Activated CD8-positive, alpha-beta memory T cell treated with anti-CD3 and anti-CD28 coated beads for 4 hours (primary cell): Measurements from ENCODE around the gene DHX16.

ENCODE experiments used
- DNase-seq, 2 donors: peaks; one replicate each; pipeline ENCODE4 v3.0.0-alpha.2; 2020; ENCODE audit warnings: low read depth in 2 of 2

The DHX16 gene

DNA sequence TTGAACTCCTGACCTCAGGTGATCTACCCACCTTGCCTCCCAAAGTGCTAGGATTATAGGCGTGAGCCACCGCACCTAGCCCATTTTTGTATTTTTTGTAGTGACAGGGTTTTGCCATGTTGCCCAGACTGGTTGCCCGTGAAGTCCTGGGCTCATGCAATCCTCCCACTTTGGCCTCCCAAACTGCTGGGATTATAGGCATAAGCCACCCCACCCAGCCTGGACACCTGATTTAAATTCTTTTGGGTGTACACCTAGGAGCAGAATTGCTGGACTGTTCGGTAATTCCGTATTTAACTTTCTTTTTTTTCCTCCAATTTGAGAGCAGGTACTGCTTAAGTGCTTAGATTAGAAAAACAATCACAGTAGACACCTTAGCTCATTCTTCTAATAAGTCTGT is 23.6 kb upstream of the DHX16 start:
- no peak for DNase-seq

DNA sequence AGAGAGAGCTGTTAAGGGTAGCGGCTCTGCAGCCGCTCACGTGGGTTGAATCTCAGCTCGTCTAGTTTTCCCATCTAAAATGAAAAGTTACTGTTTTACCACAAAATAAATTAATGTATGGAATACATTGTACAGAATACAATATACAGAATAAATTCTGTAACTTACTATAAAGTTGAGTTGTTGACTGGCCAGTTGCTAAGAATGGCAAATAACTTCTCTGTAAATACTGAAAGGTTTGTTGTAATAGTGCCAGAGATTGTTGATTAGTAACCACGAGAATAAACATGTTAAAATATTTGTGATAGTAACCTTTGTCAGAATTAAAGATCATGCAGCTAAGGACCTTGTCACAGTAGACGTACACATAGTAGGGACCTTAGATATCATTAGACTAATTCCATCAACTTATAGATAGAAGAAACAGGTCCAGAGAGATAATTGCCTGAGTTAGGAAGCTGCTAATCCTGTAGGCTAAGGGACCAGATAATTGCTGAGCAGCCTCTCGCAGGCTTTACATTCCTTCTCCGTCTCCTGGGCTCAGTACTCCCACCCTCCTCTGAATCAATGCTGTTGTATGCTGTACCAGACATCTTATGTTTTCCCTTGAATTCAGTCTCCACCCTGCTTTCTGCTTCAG is 18.5 kb upstream of the DHX16 start:
- DNase-seq: no peak

DNA sequence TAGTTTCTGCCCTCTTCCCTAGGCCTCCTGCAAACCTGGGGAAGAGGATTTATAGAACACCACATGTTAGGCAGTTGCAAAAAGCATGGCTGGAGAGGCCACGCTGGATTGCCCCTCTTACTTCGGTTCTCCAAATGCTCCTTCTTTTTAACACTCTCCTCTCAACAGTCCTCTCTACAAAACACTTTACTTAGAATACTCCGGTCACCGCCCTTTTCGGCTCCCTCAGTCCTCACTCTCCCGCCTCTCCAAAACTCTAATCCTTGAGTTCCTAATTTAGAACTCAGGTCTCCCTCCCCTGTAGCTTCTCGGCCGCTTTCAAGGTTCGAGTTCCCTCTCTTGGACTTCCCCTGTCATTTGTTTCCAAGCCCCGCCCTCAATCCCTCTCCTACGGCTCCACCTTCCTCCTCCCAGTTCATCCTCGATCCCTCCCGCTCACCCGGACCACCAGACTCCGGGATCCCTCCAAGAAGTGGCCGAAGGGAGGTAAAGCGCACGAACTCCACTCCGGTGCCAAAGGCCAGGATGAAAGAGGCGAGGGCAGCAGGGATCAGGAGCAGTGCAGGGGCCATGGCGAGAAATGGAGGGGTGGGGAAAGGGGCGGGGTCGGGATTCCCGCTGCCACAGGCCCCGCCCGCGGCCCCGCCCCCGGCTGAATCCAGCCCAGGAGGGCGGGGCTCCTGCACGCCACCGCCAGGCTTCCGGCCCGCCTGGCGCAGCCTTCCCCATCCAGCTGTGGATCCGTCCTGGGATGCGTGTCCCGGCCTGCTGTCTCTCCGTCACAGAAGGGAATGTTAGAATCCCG is 17.8 kb upstream of the DHX16 start, which contains the start of gene NRM:
NRM (minus strand) TSS at position 582 of the 805 bp plus-strand sequence; CDS start at position 572, 10 bp downstream.
- DNase-seq: peak; percentile 35 to 42

DNA sequence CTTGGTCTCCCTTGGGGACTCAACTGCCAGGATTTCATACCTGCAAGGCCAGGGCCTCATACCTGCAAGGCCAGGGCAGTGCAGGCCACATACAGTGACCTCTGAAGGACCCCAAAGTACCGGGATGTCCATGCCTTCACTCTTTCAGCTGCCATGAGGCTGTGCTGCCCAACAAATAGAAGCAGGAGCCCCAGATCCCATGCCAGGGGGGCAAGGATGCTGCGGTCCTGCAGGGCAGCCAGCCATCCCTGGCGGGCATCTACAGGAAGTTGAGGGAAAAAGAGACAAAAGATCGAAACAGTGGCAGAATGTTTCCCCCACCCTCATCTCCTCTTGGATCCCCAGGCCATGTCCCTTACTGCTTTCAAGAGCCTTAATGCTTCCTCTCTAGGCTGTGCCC is 17.2 kb upstream of the DHX16 start:
- DNase-seq: no peak

DNA sequence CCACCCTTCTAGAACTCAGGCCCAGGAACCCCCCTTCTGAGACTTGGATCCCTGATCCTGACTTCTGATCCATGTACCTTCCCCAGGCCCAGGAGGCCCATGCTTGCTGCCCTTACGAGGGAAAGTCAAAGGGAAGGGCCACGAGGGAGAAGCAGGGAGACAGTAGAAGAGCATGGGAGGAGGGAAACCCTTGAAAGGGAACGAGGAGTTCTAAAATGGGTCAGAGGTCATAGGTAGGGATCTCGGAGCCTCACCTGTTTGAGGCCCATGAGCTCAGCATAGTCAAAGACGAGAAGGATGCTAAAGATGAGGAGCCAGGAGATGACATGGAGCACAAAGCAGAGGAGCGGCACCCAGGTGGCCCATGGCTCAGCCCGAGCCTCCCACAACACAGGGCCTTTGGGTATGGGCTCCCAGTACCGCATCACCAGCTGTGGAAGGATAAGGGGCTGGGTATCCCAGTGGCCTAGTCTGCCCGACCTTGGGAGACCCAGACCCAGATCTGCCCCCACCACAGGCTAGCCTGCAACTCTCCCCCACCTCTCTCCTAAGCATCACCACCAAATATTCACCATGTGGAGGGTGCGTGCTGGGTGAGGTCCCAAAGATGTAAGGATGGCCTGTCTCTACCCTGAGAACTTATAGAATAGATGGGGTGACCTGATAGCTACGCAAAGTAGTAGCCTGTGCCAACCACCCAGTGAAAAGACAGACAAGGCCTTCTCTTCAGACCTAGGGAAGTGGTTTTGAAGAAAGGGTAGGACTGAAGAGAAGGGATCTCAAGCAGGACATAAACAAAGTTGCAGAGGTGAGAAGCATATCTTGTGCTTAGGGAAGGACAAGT is 16.4 kb upstream of the DHX16 start:
- no peak for DNase-seq

DNA sequence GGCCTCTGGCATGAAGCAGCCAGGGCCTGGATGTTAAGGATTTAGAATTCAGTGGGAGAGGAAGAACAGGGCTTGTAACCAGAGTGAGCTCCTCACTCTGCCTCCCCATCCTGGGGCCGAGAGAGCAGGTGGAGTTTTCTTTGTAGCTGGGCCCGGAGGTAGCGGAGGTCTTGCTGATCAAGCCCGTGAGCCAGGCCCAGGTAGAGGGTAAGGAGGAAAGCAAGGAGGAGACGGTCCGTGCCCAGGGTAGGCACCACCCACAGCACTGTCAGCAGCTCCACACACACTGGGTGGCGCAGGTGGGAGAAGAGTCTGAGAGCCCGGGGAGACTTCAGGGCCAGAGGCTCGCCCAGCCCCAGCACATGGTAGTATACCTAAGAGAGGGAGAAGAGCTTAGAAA is 15.8 kb upstream of the DHX16 start:
- no peak for DNase-seq

DNA sequence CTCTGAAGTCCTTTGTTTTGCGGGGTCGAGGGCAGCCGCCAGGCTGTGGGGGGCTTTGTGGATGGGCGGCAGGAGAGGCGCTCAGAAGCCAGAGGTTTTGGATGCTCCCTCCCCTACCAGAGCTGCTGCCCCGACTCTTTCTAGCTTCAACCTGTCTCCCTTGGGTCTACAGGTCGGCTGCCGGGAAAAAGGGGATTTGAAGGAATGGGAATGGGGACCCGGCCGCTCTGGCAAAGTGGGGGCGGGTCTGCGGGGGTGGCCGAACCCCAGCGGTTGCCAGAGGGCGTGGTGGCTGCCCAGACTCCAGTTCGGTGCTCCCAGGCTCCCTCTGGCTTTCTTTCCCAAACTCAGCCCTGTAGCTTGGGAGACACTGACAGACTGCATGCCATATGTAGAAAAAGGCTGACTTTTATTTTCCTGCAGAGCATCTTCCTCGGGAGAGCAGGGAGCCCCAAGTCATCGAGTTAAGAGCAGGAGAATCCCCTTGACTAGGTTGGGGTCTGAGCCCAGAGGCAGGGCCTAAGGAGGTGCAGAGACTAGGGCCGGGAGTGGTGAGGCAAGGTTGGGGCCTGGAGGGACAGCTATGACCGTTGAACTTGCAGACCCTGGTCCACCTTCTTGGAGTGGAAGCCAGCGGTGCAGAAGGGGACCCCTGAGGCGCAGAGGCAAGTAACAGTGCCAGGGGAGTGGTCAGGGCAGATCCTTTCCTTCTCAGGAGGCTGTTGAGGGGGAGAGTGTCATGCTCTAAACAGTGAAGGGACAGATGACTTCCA is 15.0 kb upstream of the DHX16 start:
- no peak for DNase-seq

DNA sequence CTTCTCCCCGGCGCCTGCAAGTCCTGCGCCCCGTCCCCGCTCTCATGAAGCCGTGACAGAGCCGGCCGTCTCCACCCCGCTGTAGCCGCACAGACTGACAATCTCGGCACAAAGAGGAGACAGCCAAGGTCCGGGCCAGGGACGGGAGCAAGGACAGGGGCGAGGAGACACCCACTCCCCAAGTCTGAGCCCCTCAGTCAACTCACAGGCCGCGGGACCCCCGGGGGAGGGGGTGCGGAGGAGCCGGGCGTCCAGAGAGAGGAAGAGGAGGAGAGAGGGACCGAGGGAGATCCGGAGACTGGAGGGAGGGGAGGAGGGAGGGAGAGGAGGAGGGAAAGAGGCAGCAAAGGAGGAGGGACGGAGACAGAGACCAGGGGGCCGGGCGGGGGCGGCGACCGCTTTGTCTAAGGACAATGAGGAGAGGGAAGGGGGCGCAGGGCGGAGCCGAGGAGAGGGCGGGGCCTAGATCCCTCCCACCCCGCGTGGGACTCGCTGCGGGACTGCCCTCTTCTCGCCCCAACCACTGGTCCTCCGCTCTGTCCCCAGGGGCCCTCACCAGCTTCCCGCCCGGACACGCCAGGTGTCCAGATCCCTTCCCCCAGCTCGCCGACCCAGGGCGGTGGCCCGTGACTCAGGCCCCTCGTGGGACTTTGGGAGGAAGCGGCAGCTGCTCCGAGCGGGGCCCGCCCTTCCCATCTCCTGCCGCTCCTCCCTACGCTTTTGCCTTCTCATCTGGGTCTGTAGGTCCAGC is 14.3 kb upstream of the DHX16 start:
- peak; percentile 57 to 67 for DNase-seq

DNA sequence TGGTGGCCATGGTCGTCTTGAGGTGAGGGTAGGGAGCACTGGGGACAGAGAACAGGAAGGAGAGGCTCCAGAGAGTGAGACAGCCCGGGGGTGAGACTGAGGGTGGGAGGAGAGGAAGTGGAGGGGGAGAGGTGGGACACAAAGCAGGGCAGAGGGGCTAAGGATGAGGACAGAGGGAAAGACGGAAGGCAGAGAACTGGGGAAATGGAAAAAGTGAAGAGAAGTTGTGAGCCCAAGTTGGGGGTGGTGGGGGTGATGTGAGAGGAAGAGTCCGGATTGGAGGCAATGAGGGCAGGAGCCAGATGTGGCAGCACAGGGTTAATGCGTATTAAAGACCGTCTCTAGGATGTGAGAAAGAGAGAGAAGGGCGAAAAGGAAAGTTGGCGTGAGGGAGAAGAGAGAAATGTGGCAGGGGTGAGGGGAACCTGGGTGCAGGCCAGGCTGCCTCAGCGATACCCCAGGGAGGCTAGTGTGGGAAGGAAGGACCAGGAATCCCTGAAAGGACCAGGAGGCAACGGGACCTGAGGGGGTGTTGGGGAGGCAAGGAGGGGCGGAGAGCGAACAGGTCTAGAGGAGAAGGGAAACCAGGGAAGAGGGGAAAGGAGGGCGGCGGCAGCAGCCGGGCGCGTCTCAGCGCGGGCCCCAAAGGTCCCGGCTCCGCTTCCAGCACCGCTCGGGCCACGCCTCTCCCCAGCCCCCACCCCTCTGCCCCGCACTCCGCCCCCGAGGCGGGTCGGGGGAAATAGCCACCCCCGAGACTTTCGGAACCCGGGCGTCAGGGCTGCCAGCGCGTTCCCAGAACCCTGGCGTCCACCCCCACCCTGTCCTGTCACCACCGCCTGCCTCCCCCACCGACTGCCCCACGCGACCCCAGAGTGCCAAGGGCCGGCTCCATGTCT is 13.5 kb upstream of the DHX16 start, which contains the start of gene PPP1R18:
PPP1R18 (minus strand) TSS at position 637 of the 899 bp plus-strand sequence; CDS start at position 10, 627 bp downstream.
- peak; percentile 73 to 76 for DNase-seq

DNA sequence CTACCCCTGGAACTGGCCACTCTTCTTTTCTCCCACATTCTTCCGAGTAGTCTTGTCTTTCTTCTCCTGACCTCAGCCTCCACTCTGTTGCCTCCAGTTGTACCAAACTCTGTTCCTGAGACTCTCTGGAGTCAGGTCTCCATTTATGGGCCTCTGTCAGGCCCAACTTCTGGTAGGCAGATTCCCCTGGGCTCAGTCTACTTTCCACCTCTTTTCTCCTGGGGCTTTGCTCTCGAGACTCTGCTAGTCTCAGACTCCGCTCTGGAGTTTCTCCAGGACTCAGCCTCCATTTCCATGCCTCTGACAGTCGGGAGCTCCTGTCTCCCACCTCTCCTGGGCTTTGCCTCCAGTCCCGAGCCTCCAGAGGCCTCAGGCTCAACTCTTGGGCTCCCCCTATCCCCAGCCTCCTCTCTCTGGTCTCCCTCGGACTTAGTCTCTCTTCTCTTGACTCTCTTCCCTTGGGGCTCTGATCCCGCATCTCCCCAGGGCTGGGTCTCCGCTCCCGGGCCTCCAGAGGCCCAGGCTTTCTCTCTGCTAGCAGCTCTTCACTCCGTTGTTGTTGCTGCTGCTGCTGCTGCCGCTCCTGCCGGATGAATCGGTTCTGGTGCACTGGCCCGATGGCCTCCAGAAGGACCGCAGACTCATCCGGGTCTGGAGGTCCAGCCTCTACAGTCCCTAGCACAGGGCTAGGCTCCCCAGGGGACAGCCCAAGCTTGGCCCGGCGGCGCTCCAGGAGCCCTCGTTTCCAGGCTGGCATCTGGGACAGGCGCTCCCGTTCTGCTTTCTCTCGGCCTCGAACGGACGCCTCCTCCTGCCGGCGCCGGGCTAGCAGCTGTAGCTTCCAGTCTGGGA is 12.6 kb upstream of the DHX16 start:
- no peak for DNase-seq

DNA sequence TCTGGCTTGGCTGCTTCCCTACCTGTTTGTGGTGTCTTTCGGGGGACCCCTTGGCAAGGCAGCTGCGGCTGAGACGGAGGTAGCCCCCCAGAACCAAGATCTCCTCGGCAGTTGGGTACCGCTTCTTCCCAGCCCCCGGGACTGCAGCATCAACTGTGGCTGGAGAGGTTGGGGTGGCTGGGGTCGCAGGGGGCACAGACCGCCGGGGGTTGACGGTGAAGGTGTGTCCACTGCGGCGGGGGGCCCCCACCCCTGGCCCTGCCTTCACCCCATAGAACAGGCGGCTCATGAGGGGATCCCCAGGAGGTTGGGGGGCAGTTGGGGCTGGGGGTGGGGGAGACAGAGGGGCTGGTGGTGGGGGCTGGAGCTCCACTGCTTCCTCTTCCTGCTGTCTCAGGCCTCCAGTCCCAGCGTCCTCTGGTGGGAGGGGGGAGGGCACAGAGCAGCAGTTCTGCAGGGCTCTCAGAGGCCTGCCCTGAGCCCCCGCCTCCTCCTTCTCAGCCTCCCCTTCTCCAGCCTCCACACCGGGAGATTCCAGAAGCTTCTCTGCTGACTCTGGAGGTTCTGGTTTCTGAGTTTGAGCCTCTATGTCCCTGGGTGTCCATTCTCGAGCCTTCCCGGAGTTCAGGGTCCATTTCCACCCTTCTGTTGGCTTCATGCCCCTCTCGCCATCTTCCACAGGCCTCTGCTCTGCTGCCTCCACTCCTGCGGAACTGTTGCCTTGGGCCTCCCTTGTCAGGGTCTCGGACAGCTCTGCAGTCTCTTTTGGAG is 11.8 kb upstream of the DHX16 start:
- peak in 1 of 2 donors; percentile 31 for DNase-seq

DNA sequence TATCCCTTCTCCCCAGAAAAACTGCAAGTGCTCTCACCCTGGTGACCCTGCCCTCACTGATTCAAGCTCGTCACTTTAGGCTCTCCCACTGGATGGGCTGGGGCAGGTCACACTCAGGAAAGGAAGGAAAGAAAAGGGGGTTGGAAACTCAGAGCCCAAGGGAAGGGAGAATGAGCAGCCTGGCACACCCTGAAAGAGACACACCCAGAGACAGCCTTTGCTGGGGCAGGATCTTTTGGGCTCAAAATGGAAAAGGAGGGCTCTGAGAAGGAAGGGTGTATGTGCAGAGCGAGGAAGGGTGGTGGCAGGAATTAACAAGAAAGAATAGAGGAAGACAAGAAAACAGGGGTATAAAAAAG is 11.2 kb upstream of the DHX16 start:
- DNase-seq: no peak

DNA sequence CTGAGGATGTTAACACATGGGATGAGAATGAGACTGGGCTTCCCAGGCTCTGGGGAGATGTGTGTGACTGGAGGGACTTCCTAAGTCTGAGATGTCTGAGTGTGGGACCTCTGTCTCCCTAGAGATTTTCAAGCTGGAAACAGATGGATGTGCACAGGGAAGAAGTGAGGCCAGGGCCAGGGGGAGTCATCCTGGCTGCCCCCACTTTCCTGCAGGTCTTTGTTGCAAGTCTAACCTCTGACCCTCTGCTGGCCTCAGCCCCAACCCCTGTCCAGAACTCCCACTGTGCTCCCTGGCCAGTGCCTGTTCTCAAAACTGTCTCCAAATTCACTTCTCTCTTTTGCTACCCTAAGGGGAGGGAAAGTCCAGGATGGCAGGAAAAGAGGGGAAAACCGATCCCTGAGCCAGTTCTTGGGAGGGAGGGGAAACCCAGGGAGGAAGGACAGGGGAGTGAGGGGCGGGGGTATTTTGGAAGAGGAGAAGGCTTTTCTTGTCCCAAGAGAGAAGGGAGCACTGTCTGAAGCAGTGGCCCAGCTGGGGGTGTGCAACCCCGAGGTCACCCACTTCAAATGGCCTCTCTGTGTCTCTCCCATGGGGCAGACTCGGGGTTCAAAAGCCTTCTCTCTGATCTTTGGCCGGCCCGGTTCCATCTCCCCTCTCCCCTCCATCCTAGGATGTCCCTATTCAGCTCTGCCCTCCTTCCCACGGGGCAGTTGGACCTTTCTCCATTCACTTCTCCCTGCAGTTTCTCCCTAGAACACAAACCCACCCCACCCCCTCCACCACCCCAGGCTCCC is 10.6 kb upstream of the DHX16 start:
- no peak for DNase-seq

DNA sequence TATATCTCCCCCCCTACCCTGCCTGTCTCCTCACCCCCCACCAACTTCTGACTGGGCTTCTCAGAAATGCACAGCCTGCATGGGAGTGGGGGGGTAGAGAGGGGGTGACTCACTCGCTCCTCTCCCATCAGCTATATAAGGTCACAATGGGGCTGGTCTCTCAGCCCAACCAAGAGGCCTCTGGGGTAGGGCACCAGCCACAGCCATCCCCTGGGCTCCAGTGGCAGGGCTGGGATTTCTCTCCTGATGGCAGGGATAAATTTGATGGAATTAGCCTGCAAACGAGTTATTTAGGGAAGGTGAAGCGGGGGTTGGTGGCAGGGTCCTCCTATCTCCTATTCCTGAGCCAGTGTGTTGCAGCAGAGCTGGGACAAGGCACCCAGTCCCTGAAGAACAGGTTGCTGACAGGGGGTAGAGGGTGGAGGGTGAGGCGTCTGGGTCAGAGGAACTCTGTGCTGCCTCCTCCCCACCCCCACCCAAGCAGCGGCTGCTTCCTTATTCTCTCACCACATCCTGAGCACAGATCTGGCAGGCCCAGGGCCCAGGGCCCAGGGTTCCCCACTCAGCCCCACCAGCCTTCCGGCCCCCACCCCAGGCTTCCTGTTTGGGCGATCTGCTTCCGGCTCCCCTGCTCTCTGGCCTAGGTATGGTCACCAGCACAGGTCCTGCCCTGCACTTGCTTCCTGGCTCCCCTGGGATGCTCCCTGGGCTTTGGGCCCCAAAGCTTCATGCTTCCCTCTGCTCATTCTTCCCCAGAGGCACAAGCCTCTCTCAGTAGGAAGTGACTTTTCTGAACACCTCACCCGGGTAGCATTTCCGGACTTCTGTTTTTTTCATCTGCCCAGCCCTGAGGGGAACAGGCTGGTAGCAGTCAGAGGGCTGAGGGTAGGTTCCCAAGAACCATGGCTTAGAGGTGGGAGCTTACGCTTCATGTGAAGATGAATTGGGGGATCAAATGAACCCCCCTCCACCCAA is 9.6 kb upstream of the DHX16 start:
- peak; percentile 72 to 76 for DNase-seq

DNA sequence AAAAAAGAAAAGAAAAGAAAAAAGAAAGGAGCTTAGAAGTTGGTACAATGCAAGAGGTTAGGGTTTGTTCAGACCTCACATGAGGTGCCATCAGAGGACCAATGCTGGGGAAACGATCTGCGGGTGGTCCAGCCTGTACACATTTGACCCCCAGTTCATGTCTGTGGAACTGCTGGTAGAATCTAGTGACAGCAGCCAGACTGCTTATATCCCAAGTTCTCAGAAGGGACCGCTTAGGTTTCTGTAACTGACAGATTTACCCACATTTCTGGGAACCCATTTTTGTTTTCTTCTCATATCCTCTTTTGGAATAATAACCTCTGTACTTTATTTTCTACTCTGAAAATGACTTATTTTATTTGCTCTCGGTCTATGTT is 8.9 kb upstream of the DHX16 start:
- DNase-seq: no peak
